Prostate gland (tissue), 2 donors: Measurements from ENCODE around the gene COL7A1.

Experiments used
- CTCF ChIP-seq, 4 experiments: fragments of 200-600 bp in 2 of 4; fragments of 450-650 bp in 2 of 4; sonication (generic) in 2 of 4; IDR thresholded peaks; 1 replicate in 3 of 4; 2 replicates in 1 of 4; pipeline ENCODE4 v1.5.1; 2016 to 2019; ENCODE audit warnings: antibody characterized with exemption in 4 of 4, mild to moderate bottlenecking in 2 of 4, moderate library complexity in 2 of 4
- POLR2A ChIP-seq: fragments of 450-650 bp; IDR thresholded peaks from one replicate; pipeline ENCODE4 v1.6.1; 2016; ENCODE audit warnings: antibody characterized with exemption, mild to moderate bottlenecking

DNA sequence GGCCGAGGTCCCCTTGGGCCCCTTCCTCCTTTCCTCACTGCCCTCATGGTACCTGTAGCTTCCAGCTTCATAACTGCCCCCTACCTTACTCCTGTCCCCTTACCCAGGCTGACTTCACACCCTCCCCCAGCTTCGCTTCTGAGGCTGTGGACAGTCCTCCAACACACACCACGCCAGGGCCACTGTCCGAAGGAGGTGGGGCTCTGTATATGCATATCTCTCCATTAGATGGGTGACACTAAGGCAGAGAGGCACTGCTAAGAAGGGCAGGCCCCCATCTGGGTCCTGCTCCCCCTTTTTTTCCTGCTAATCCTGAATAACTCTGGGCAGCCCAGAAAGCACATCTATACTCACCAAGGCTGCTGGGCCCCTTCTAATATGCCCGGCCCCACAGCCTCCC lies 1.0 kb upstream of the COL7A1 start:
- no peak for TF ChIP-seq CTCF (IDR thresholded peaks at IDR 0.05)
- TF ChIP-seq POLR2A, result no peak
